ENCODE data around the gene TFF3. TPM values are rescaled to one million over a fixed set of nuclear protein-coding genes. Genes with fewer than 3 reads are reported as not detected.

TFF3 gene
- total RNA-seq, 1 donor from 2014 or later: 31.9 TPM

DNA sequence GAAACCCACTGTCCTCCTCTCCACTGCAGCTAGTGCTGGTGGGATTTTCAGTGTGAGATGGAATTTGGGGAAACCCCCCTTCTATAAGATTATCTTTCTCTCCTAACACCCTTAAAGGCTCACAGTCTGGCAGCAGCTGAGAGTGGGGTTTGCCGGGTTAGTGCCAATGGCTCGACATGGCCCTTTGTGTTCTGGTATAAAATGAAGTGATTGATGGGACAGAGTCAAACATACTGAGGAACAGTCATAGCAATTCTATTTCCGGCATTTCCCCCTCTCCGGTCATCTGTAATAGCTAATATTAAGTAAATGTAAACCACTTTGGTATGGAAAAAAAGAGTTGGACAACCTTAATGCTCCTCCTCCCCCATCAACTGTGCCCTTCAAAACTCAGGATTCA, 37.6 kb downstream of the TFF3 start:
- intact Hi-C loops (cut with DNase I): no loop called here
- no peaks in the 10 kb centered on the region for H3K36me3 ChIP-seq

DNA sequence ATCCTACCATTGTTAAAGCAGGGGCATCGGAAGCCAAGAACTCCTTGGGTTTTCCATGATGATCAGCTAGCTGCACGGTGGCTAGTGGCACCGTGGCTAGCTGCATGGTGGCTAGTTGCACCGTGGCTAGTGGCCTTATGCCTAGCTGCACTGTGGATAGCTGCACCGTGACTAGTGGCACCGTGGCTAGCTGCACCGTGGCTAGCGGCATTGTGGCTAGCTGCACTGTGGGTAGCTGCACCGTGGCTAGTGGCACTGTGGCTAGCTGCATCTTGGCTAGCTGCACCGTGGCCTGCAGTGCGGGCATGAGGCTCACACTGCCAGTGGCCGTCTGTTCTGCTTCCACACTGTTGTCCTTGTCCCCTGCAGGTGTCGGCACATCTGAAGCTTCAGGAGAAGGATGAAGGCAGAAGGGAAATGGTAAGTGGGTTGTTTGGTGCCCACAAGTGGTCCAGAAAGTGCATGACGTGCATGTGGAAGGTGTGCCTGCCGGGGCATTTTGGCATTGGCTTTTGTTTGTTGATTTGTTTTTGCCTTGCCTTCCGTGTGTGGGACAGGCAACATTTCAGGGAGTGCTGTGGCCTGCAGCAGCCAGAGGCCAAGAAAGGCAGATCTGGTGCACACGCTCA, 38.6 kb downstream of the TFF3 start:
- intact Hi-C loops (cut with DNase I): no loop called here
- Histone ChIP-seq H3K27me3 (no peaks in the 10 kb centered on the region), H3K9me3 (no peaks in the 10 kb centered on the region), H3K4me3 (no peak overlapping the region), H3K27ac (no peak overlapping the region), H3K36me3 (no peaks in the 10 kb centered on the region), H3K4me1 (no peaks in the 10 kb centered on the region)
- no peak for DNase-seq (ENCODE audit: extremely low spot score in 2 of 2)
- TF ChIP-seq CTCF (IDR thresholded peaks at IDR 0.05) (no peak), POLR2A (IDR thresholded peaks at IDR 0.05) (no peak), POLR2AphosphoS5 (IDR thresholded peaks at IDR 0.05; ENCODE audit: insufficient read depth in 1 of 2, low read depth in 1 of 2) (no peak)

More for the DNA sequence above, 37.6 kb downstream of the TFF3 start:
- no peak overlapping the region for H3K27ac ChIP-seq
- H3K27me3 ChIP-seq: no peaks in the 10 kb centered on the region
- no peak overlapping the region for H3K4me3 ChIP-seq
- H3K9me3 ChIP-seq: no peaks in the 10 kb centered on the region
- no peak for TF ChIP-seq CTCF (IDR thresholded peaks at IDR 0.05)
- TF ChIP-seq POLR2A (IDR thresholded peaks at IDR 0.05): no peak
- no peak for TF ChIP-seq POLR2AphosphoS5 (IDR thresholded peaks at IDR 0.05; ENCODE audit: insufficient read depth in 1 of 2, low read depth in 1 of 2)
- DNase-seq (ENCODE audit: extremely low spot score in 2 of 2): no peak
- no peaks in the 10 kb centered on the region for H3K4me1 ChIP-seq

DNA sequence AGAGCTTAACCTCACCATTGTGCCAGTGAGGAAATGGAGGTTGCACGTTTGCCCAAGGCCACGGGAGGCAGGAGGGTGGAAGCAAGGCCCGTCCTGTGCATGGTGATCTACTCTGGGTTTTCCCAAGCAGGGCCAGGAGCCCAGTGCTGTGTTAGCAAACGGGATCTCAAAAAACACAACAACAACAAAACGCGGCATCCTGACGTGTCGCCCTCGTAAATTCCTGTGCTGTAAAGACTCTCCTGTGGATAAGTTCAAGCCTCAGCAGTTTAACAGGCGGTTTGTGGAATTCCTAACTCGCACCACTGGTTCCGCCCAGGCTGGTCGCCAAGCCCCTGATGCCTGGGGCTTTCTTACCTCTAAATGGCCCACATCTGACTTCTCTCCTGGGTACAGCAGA, 39.1 kb downstream of the TFF3 start:
- Histone ChIP-seq H3K9me3 (no peaks in the 10 kb centered on the region), H3K4me3 (no peak overlapping the region), H3K27me3 (no peaks in the 10 kb centered on the region), H3K4me1 (no peaks in the 10 kb centered on the region), H3K36me3 (no peaks in the 10 kb centered on the region), H3K27ac (no peak overlapping the region)
- intact Hi-C loops (cut with DNase I): no loop called here
- TF ChIP-seq POLR2AphosphoS5 (IDR thresholded peaks at IDR 0.05; ENCODE audit: insufficient read depth in 1 of 2, low read depth in 1 of 2) (no peak), CTCF (IDR thresholded peaks at IDR 0.05) (no peak), POLR2A (IDR thresholded peaks at IDR 0.05) (no peak)
- DNase-seq (ENCODE audit: extremely low spot score in 2 of 2): no peak

GRCh38 chr21:42272984-42273600, 42.1 kb downstream of the TFF3 start:
- Histone ChIP-seq H3K27me3 (no peaks in the 10 kb centered on the region), H3K4me1 (no peaks in the 10 kb centered on the region), H3K36me3 (no peaks in the 10 kb centered on the region), H3K4me3 (no peak overlapping the region), H3K9me3 (no peaks in the 10 kb centered on the region), H3K27ac (no peak overlapping the region)
- intact Hi-C loops (cut with DNase I): no loop called here
- TF ChIP-seq POLR2A (IDR thresholded peaks at IDR 0.05) (no peak), CTCF (IDR thresholded peaks at IDR 0.05) (no peak), POLR2AphosphoS5 (IDR thresholded peaks at IDR 0.05; ENCODE audit: insufficient read depth in 1 of 2, low read depth in 1 of 2) (no peak)
- DNase-seq (ENCODE audit: extremely low spot score in 2 of 2): no peak
